ENCODE data around the gene MTOR. TPM values are rescaled to one million over a fixed set of nuclear protein-coding genes. Genes with fewer than 3 reads are reported as not detected.

MTOR gene
- total RNA-seq, 1 donor = 40.7 TPM

DNA sequence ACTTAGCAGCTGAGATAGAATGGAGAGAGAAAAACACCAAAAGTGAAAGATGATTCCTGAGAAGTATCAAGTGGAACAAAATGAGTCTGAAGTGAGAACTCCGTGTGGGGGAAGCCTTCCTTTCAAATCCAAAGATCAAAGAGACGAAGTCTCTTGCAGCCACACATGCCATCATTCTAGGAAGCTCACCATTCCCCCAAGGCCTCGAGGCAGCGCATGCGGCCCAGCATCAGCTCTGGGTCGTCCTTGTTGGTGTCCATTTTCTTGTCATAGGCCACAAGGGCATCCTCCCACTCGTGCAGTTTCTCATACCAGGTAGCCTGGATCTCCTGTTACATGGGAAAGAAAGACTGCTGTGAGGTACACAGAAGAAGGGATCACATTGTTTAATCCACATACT is 105.4 kb downstream of the MTOR start:
- DNase-seq (ENCODE audit: low read depth in 2 of 3, low spot score in 2 of 3) = no peak

DNA sequence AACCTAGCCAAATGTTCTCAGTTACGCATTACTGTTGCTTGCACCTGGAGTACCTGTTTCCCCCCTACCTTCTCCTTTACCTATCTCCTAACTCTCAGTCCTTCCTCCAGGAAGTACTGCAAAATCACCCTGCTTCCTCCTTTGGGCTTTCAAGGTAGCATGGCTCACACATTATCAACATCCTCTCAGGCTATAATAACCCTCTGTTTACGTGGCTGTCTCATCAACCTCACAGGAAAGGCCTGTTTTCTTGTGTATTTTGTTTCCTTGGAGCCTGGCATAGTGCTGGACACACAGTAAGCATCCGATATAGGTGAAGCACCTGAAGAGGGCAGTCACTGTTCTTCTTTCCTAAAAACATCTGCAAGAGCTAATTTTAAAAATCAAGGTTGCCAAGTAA is 105.9 kb downstream of the MTOR start:
- DNase-seq (ENCODE audit: low read depth in 2 of 3, low spot score in 2 of 3) = no peak

DNA sequence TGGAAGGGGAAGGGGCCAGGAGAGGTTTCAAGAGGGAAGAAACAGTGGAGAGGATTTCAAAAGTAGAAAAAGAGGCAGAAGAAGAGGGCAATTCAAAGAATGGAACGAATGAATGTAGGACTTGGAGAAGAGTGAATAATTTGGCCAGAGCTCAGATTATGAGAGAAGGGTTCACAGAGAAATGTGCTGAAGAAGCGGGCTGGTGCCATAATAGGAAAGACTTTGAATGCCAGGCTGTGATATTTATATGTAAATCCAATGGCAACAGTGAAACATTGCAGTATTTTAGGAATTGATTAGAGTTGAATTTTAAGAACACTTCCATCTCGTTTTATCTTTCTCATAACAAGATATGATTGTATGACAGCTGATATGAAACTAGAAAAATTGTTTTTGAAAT is 109.2 kb downstream of the MTOR start:
- no peak for DNase-seq (ENCODE audit: low read depth in 2 of 3, low spot score in 2 of 3)

DNA sequence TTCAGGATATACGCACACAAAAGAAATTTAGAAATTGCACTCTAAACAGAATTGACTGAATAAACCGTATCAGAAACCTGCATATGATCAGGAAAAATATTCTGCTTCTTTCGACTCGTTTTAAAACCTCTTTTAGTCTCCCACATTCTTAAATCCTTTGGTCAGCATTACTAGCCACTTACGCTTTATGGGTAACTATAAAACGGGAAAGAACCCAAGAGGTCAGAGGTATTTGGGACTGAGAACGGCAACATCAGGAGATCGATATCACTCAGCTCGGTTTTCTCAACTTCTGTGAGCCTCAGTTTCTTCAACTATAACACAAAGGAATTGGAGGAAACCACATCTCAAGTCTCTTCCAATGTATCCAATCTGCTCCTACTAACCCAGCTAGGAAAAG is 109.6 kb downstream of the MTOR start:
- DNase-seq (ENCODE audit: low read depth in 2 of 3, low spot score in 2 of 3) = no peak

- no peak for DNase-seq (ENCODE audit: low read depth in 2 of 3, low spot score in 2 of 3)
Measured at GRCh38 chr1:11151826-11152612, 110.3 kb downstream of the MTOR start.

DNA sequence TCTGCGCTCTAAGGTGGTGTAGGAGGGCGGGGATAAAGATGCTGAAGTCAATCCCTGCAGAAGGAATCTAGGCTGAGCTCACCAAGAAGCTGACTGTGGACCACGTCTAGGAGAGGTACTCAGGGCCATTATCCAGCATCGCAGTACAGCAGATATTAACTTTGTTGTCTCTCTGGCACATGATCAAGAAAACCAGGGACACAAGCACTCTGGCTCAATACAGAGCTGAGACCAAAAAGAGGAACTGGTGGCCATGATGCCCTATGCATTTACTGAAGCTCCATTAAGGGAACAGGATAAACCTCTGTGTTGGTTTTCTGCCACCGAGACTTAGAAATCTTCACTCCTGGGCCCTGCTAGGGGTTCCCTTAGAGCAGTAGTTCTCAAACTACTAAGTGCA is 111.2 kb downstream of the MTOR start:
- no peak for DNase-seq (ENCODE audit: low read depth in 2 of 3, low spot score in 2 of 3)

- DNase-seq (ENCODE audit: low read depth in 2 of 3, low spot score in 2 of 3) = no peak
Measured at GRCh38 chr1:11150326-11150725, 112.0 kb downstream of the MTOR start.

DNA sequence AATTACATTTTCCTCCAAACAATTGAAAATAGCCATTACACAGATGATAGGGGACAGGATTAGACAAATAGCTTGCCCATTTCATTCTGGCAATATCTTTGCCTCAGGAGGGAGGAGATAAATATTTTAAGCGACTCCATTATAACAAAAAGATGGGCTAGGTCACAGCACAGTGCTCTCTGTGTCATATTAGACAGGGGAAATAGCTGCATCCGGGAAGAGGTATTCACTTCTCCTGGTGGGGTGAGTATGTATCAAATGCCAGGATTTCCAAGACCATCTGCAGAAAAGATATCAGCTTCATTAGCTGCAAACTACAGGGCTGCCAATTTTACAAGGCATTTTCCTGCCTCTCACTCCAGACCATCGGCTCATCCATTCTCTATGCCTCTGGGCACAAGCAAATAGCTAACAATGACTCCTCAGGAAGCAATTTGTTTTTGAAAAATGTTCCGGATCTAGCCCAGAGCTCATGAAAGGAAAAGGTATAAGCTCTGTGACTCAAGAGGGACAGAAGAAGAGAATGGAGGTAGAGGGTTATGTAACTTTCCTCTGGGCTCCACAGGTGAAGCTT is 115.1 kb downstream of the MTOR start:
- no peak for DNase-seq (ENCODE audit: low read depth in 2 of 3, low spot score in 2 of 3)

DNA sequence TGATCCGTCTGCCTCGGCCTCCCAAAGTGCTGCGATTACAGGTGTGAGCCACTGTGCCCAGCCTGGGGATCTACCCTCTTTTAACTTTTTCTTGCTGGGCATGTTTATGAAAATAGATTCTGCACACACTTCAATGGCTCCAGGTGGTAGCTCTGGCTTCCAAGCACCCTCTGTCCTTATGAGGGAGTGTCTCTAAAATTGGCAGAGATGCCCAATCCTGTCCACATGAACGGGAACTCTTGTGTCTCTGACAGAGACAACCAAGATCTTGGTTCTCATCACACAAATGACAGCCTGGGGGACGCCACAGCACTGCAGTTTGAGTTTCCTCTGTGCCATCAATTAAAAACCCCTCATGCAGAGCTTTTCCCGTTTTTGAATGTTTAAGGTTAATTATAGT is 116.6 kb downstream of the MTOR start:
- no peak for DNase-seq (ENCODE audit: low read depth in 2 of 3, low spot score in 2 of 3)

DNA sequence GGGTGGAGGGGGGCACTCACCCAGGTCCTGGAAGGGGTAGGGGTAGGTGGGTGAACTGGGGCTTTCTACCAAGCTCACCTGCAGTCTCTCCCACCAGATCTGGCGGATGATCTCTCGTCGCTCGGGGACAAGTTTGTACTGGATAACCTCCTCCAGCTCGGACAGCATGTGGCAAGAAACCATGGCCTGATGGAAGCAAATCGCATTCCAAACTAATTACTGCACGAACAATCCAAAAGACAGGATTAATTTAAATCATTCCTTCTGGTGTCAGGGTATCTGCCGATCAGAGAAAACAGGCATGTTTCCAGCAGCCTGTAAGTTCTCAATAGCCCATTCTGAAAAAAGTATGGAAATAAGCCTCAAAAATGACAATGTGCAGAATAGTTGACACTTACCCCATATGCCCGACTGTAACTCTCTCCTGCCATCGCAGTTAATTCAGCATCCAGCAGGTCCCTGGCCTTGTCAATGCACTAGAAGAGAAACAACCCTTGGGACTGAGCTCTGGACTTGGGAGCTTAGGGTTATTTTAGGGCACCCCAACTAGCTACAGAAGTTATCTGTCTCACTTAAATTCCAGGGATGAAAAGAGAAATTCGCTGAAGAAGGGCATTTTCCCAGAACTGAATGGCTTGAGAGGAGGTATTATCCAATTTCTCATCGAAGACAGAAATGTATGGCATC is 117.6 kb downstream of the MTOR start:
- no peak for DNase-seq (ENCODE audit: low read depth in 2 of 3, low spot score in 2 of 3)

- DNase-seq (ENCODE audit: low read depth in 2 of 3, low spot score in 2 of 3) = no peak
Measured at GRCh38 chr1:11143907-11144306, 118.4 kb downstream of the MTOR start.

GRCh38 chr1:11143401-11143800 is 119.0 kb downstream of the MTOR start:
- no peak for DNase-seq (ENCODE audit: low read depth in 2 of 3, low spot score in 2 of 3)

GRCh38 chr1:11142618-11143391 is 119.5 kb downstream of the MTOR start:
- no peak for DNase-seq (ENCODE audit: low read depth in 2 of 3, low spot score in 2 of 3)

GRCh38 chr1:11138952-11139351 is 123.4 kb downstream of the MTOR start:
- no peak for DNase-seq (ENCODE audit: low read depth in 2 of 3, low spot score in 2 of 3)

- no peak for DNase-seq (ENCODE audit: low read depth in 2 of 3, low spot score in 2 of 3)
Measured at GRCh38 chr1:11138029-11138428, 124.3 kb downstream of the MTOR start.

DNA sequence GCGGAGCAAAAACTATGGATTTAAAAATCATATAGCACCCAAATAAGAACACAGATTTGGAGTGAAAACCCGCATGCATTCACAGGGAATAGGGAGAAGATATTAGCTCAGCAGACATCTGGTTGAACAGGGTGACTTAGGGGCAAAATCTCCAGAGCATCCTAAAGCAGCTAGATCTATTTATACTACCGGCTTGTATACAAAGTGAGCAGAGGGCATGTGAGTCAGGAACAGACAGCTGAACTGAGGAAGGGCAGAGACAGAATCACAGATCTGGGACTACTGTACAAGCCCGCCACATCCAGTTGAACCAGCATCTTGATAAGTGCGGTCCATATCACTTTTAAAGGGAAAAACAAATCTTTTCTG is 127.5 kb downstream of the MTOR start:
- DNase-seq (ENCODE audit: low read depth in 2 of 3, low spot score in 2 of 3) = no peak

DNA sequence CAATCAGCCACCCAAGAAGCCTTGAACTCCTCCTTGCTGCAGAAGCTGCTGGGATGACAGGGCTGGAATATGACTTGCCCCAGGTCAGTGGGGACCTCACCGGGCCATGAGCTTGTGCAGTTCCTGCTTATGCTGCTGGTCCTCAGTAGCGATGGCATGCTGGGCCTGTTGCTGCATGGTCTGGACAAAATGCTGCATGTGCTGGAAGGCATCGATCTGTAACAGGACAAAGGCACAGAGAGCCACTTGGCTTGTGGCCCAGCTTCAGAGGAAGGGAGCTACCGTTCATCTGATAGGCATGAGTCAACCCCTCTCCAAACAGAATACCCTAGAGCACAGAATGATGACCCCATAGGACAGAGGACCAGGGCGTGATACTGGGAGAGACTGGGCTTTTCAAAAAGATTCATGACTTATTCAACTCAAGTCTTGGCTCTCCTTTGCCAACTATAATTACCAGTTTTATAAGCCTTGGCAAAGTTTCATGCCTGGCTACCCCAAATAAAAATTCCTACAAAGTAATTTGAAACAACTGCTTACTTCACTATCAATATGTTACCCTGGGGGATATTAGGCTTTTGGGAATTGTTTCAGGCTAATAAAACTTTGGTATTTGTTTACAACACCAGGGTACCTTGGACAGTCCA is 128.0 kb downstream of the MTOR start:
- DNase-seq (ENCODE audit: low read depth in 2 of 3, low spot score in 2 of 3) = no peak

GRCh38 chr1:11132563-11133293 is 129.6 kb downstream of the MTOR start:
- DNase-seq (ENCODE audit: low read depth in 2 of 3, low spot score in 2 of 3) = no peak

- no peak for DNase-seq (ENCODE audit: low read depth in 2 of 3, low spot score in 2 of 3)
Measured at GRCh38 chr1:11131816-11132215, 130.5 kb downstream of the MTOR start.

- no peak for DNase-seq (ENCODE audit: low read depth in 2 of 3, low spot score in 2 of 3)
Measured at GRCh38 chr1:11130406-11130805, 131.9 kb downstream of the MTOR start.

Measured in hematopoietic multipotent progenitor cell (in vitro differentiated cells).